ENCODE results near the gene LTA.

- no peak for TF ChIP-seq CTCF (IDR thresholded peaks at IDR 0.05; ENCODE audit: low read depth, low read length)
- peak; percentile 76 for TF ChIP-seq POLR2A (IDR thresholded peaks at IDR 0.05; ENCODE audit: extremely low read depth, insufficient read length)
- TF ChIP-seq MYC (IDR thresholded peaks at IDR 0.05; ENCODE audit: low read depth, low read length): no peak; the same call in 1 of the 2 replicates
Observed at GRCh38 chr6:31619805-31620585, 47.9 kb downstream of the LTA start.

Measured in NB4 (cell line).